ENCODE results near the gene CCL14.

GRCh38 chr17:36024106-36024869 lies 37.8 kb upstream of the CCL14 start:
- TF ChIP-seq POLR2A (IDR thresholded peaks at IDR 0.05), result no peak
- no peak for TF ChIP-seq CTCF (IDR thresholded peaks at IDR 0.05)
